ENCODE measurements around the gene LMNA.

DNA sequence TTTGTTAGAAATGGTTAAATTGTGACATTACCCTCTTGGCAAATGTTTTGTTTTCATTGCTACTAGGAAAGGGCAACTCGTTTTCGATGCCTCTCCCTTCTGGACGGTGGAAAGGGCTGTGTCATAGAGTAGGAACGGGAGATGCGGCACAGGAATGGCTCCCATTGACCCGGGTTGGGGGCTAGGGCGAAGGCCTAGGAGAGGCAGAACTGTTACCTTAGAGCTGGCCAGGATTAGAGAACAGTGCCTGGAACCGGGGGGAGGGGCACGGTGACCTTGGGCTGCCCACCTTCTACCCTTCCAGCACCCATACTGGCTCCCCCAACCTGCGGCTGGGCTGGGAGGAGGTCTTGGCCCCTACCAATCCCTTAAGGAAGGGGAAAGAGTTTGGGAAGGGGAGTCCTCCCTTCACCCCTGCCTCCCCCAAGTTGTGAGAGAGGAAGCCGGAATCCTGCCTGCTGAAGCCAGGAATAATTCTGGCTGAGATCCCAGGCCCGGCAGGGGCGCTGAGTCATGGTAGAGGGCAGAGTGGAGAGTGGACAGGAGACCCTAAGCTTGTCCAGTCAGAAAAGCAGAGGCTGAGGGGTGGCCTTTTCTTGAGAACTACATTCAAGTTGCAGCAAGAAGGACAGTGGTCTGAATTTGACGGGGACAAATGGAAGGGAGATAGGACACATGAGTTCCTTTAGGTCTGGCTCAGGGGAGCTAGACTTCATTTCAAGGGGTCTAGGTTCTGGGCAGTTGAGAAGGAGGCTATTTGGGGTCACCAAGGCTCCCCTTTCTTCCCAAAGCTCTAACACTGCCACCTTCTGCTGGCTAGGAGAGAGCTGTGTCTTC, 8.2 kb downstream of the LMNA start:
- TF ChIP-seq, protein P1, sequence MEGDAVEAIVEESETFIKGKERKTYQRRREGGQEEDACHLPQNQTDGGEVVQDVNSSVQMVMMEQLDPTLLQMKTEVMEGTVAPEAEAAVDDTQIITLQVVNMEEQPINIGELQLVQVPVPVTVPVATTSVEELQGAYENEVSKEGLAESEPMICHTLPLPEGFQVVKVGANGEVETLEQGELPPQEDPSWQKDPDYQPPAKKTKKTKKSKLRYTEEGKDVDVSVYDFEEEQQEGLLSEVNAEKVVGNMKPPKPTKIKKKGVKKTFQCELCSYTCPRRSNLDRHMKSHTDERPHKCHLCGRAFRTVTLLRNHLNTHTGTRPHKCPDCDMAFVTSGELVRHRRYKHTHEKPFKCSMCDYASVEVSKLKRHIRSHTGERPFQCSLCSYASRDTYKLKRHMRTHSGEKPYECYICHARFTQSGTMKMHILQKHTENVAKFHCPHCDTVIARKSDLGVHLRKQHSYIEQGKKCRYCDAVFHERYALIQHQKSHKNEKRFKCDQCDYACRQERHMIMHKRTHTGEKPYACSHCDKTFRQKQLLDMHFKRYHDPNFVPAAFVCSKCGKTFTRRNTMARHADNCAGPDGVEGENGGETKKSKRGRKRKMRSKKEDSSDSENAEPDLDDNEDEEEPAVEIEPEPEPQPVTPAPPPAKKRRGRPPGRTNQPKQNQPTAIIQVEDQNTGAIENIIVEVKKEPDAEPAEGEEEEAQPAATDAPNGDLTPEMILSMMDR (IDR thresholded peaks at IDR 0.05), result no peak
- no peak for TF ChIP-seq EZH2phosphoT487 (IDR thresholded peaks at IDR 0.05)
